Body of pancreas (tissue), 4 donors: ENCODE results near the gene TAMALIN.

Experiments used
- CTCF ChIP-seq, 7 experiments: fragments of 450-650 bp in 4 of 7; fragments of 200-600 bp in 3 of 7; sonication (generic) in 3 of 7; IDR thresholded peaks; one replicate each; pipeline ENCODE4 v1.5.1; 2016 to 2019; ENCODE audit warnings: antibody characterized with exemption in 7 of 7
- POLR2A ChIP-seq, 3 donors: fragments of 450-650 bp; IDR thresholded peaks; one replicate each; pipeline ENCODE4 v1.6.1; 2016; ENCODE audit warnings: antibody characterized with exemption in 3 of 3, mild to moderate bottlenecking in 2 of 3

GRCh38 chr12:52062167-52063081 lies 55.7 kb downstream of the TAMALIN start:
- TF ChIP-seq CTCF (IDR thresholded peaks at IDR 0.05) = no peak
- TF ChIP-seq POLR2A (IDR thresholded peaks at IDR 0.05) = no peak
